Spleen (tissue), 11 donors: ENCODE data around the gene CPNE6. TPM values are rescaled to one million over a fixed set of nuclear protein-coding genes. Genes with fewer than 3 reads are reported as not detected.

Experiments
- DNase-seq: peaks from one replicate; pipeline ENCODE4 v3.0.0-alpha.2; 2020
- H3K27ac ChIP-seq, 8 donors: fragments of 200-600 bp; sonication (generic) in 7 of 8; 1 replicate in 4 of 8; 2 replicates in 4 of 8; pipeline versions ENCODE4 v1.5.0 to v1.8.0; 2016 to 2021; ENCODE audit warnings: inconsistent platforms in 4 of 8, mild to moderate bottlenecking in 4 of 8, moderate library complexity in 1 of 8
- H3K27me3 ChIP-seq, 7 donors: fragments of 200-600 bp; sonication (generic) in 6 of 7; replicated peaks in 1 of 7; 1 replicate in 4 of 7; 2 replicates in 3 of 7; pipeline versions ENCODE4 v1.5.0 to v1.8.0; 2016 to 2021; ENCODE audit warnings: inconsistent platforms in 3 of 7, mild to moderate bottlenecking in 1 of 7
- H3K36me3 ChIP-seq, 6 donors: fragments of 200-600 bp; sonication (generic) in 5 of 6; 1 replicate in 4 of 6; 2 replicates in 2 of 6; pipeline versions ENCODE4 v1.5.0 to v1.8.0; 2016 to 2021; ENCODE audit warnings: inconsistent platforms in 2 of 6
- H3K4me1 ChIP-seq, 6 donors: fragments of 200-600 bp; sonication (generic) in 5 of 6; 1 replicate in 3 of 6; 2 replicates in 3 of 6; pipeline versions ENCODE4 v1.5.0 to v1.8.0; 2016 to 2021; ENCODE audit warnings: inconsistent platforms in 3 of 6
- H3K4me3 ChIP-seq, 8 donors: fragments of 200-600 bp; sonication (generic) in 7 of 8; 1 replicate in 4 of 8; 2 replicates in 4 of 8; pipeline versions ENCODE4 v1.5.0 to v1.8.0; 2016 to 2021; ENCODE audit warnings: inconsistent platforms in 4 of 8, mild to moderate bottlenecking in 4 of 8, moderate library complexity in 2 of 8
- H3K9me3 ChIP-seq, 8 donors: fragments of 200-600 bp; sonication (generic) in 7 of 8; 1 replicate in 4 of 8; 2 replicates in 4 of 8; pipeline versions ENCODE4 v1.5.0 to v1.8.0; 2016 to 2021; ENCODE audit warnings: inconsistent platforms in 4 of 8
- CTCF ChIP-seq, 11 experiments: fragments of 200-600 bp in 7 of 11; fragments of 450-650 bp in 4 of 11; sonication (generic) in 4 of 11; IDR thresholded peaks in 8 of 11; conservative IDR thresholded peaks in 3 of 11; 1 replicate in 7 of 11; 2 replicates in 4 of 11; pipeline versions ENCODE4 v1.4.0 to v1.8.0; 2016 to 2021; ENCODE audit warnings: antibody characterized with exemption in 11 of 11, inconsistent platforms in 4 of 11, mild to moderate bottlenecking in 1 of 11
- POLR2A ChIP-seq, 3 donors: fragments of 450-650 bp; IDR thresholded peaks; one replicate each; pipeline ENCODE4 v1.5.1; 2017; ENCODE audit warnings: antibody characterized with exemption in 3 of 3, mild to moderate bottlenecking in 1 of 3
- POLR2AphosphoS5 ChIP-seq, 3 donors: sonication (generic); formaldehyde crosslinking; IDR thresholded peaks; one replicate each; pipeline ENCODE4 v1.5.1; 2017; ENCODE audit warnings: antibody characterized with exemption in 3 of 3
- WGBS, 5 donors: extraction: QIAGEN DNeasy Blood & Tissue Kit in 3 of 5; methylation state at CpG; one replicate each; pipeline versions ENCODE4 v1.1.5 to v1.1.7; 2013 to 2018; 5-methylcytosine and 5-hydroxymethylcytosine counted together
- intact Hi-C: fragments of 100-400 bp; cut with DNase I; formaldehyde crosslinking; loops from one replicate; pipeline ENCODE4 v1.15.0; 2023; ENCODE audit warnings: low total_unique reads
- polyA plus RNA-seq, 3 donors: library from polyadenylated mRNA; stranded (reverse); fragments of 200-250 nt; gene quantifications; one replicate each; pipeline ENCODE4 v1.2.1, GENCODE V29; 2013
- total RNA-seq, 7 donors: library from RNA; depleted of rRNA in 3 of 7; stranded (reverse); fragments of >200 nt in 3 of 7; fragmentation: NEBNext Ultra II Directional in 4 of 7; extraction: Animal tissue kit (Norgen Biotek cat#: 25700) in 4 of 7; gene quantifications; one replicate each; pipeline versions ENCODE4 v1.1.0 to v1.2.1, GENCODE V29; 2016 to 2021
- donor health status: healthy with polysubstance abuse.
- donor health status: DM: no; HTN: no; CAD: no; lungs with moderate emphysema.
- donor health status: DM: no; HTN: no; CAD: no.
- donor health status: Bipolar disorder and iron deficiency.
- donor health status: healthy.
- donor health status: DM: no; HTN: no; CAD: no.
- donor health status: DM: yes; HTN: yes; CAD: no.

Gene CPNE6
- total and polyA plus RNA-seq, 10 donors = 0.03 to 0.13 TPM; not detected in 8

DNA sequence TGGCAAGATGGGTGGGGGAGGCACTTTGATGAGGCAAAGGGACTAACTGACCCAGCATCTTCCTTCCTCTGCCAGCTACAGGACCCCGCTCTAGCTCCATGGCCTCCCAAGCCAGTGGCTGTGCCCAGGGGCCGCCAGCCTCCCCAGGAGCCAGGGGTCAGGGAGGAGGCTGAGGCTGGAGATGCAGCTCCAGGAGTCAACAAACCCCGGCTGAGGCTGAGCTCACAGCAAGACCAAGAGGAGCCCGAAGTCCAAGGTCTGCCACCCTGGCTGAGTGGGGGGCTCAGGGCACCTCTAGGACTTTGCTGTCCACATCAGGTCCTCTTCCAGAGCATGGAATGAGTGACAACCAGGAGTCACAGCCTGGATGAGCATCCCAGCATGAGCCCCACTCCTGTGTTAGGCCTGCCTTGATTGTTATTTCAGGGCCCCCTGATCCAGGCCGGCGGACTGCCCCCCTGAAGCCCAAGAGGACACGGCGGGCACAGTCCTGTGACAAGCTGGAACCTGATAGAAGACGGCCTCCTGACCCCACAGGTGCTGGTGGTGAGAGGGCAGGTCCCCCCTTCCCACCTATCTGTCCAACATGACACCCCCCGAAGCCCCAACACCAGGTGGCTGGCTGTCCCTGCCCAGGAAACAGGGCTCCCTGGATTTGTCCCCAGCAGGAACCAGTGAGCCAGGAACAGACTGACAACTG, 2.5 kb upstream of the CPNE6 start:
- Histone ChIP-seq H3K36me3 (no peaks in the 10 kb centered on the region), H3K9me3 (no peaks in the 10 kb centered on the region), H3K27me3 (peaks cover 0 to 17% (median 0%) of the 10 kb centered on the region in 7 donors), H3K4me3 (no peak overlapping the region), H3K27ac (no peak overlapping the region), H3K4me1 (peaks cover 0 to 13% (median 0%) of the 10 kb centered on the region in 6 donors)
- TF ChIP-seq POLR2AphosphoS5 (IDR thresholded peaks at IDR 0.05) (no peak), CTCF (IDR thresholded peaks at IDR 0.05 in 8 of 11, conservative IDR thresholded peaks at IDR 0.05 in 3 of 11) (no peak), POLR2A (IDR thresholded peaks at IDR 0.05) (no peak)
- peak; percentile 47 for DNase-seq
- intact Hi-C loops = no loop called here
- 80 to 100% (median 89%) methylated on average over 1 to 10 of the region's 10 CpGs for WGBS, 5 donors

- WGBS, 5 donors = 75 to 92% (median 87%) methylated on average over 3 to 6 of the region's 6 CpGs
- no peaks in the 10 kb centered on the region for H3K9me3 ChIP-seq
- peak; percentile 71 for DNase-seq
- no peak overlapping the region for H3K27ac ChIP-seq
- peaks cover 0 to 17% (median 0%) of the 10 kb centered on the region in 7 donors for H3K27me3 ChIP-seq
- H3K36me3 ChIP-seq = no peaks in the 10 kb centered on the region
- no peak overlapping the region for H3K4me3 ChIP-seq
- TF ChIP-seq POLR2AphosphoS5 (IDR thresholded peaks at IDR 0.05) (no peak), POLR2A (IDR thresholded peaks at IDR 0.05) (no peak), CTCF (IDR thresholded peaks at IDR 0.05 in 8 of 11, conservative IDR thresholded peaks at IDR 0.05 in 3 of 11) (no peak)
- H3K4me1 ChIP-seq = peaks cover 0 to 13% (median 0%) of the 10 kb centered on the region in 6 donors
- intact Hi-C loops = no loop called here
Observed at GRCh38 chr14:24069411-24069735, 2.0 kb upstream of the CPNE6 start.

DNA sequence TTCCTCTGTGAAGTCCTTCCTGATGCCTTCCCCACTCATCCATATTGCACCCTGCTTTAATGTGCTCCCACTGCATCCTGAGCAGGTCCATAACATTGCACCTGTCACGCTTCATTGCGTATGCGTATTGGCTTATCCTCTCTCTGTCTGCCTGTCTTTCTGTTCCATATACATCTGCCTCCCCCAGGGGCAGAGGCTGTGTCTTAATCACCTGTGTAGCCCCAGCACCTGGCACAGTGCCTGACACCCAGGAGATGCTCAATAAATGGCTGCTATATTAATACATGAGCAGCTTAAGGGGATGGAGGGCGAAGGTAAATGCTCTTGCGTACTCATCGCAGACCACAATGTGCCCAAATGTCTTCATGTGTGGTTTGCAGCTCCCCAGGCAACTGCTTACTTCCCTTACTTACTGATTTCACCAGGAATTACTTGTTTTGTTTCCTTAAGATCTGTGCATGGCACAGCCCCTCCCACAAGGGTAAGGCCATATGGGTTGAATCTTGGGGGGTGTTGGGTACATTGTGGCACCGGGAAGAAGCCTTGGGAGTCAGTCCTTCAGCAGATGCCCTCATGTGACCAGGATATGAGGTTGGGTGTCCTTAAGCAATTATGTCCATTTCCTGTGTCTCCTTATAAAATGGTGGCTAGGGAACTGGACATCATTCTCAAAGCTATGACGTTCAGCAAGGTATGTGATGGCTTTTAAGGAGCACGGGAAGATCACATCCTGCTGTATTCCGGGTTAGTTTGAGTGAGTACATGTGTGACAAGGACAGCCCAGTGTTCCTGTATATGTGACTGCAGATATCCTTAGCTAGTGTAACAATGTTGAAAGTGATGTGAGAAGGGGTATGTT, 848 bp upstream of the CPNE6 start:
- H3K4me1 ChIP-seq = peaks cover 0 to 18% (median under 1%) of the 10 kb centered on the region in 6 donors
- no peak for TF ChIP-seq CTCF (IDR thresholded peaks at IDR 0.05 in 8 of 11, conservative IDR thresholded peaks at IDR 0.05 in 3 of 11)
- TF ChIP-seq POLR2AphosphoS5 (IDR thresholded peaks at IDR 0.05) = no peak
- no peak for TF ChIP-seq POLR2A (IDR thresholded peaks at IDR 0.05)
- no peaks in the 10 kb centered on the region for H3K9me3 ChIP-seq
- peaks cover 0 to 17% (median 0%) of the 10 kb centered on the region in 7 donors for H3K27me3 ChIP-seq
- DNase-seq = peak; percentile 28
- 55 to 80% (median 75%) methylated on average over 10 of the region's 10 CpGs for WGBS, 5 donors
- no peak overlapping the region for H3K4me3 ChIP-seq
- no peak overlapping the region for H3K27ac ChIP-seq
- intact Hi-C loops = no loop called here
- no peaks in the 10 kb centered on the region for H3K36me3 ChIP-seq
